Measurements from ENCODE around the gene PLCXD3. TPM values are rescaled to one million over a fixed set of nuclear protein-coding genes. Genes with fewer than 3 reads are reported as not detected.

The PLCXD3 gene
- total RNA-seq, 1 donor from 2014 or later, result 5.6 TPM

- Mint-ChIP-seq H3K27me3 (no peaks in the 10 kb centered on the region), H3K27ac (no peak overlapping the region), H3K9me3 (no peaks in the 10 kb centered on the region), H3K36me3 (no peaks in the 10 kb centered on the region), H3K4me1 (ENCODE audit: unreplicated experiment) (no peaks in the 10 kb centered on the region), H3K4me3 (no peak overlapping the region)
- no peak for DNase-seq (ENCODE audit: extremely low spot score, unreplicated experiment)
- TF ChIP-seq, protein P1, sequence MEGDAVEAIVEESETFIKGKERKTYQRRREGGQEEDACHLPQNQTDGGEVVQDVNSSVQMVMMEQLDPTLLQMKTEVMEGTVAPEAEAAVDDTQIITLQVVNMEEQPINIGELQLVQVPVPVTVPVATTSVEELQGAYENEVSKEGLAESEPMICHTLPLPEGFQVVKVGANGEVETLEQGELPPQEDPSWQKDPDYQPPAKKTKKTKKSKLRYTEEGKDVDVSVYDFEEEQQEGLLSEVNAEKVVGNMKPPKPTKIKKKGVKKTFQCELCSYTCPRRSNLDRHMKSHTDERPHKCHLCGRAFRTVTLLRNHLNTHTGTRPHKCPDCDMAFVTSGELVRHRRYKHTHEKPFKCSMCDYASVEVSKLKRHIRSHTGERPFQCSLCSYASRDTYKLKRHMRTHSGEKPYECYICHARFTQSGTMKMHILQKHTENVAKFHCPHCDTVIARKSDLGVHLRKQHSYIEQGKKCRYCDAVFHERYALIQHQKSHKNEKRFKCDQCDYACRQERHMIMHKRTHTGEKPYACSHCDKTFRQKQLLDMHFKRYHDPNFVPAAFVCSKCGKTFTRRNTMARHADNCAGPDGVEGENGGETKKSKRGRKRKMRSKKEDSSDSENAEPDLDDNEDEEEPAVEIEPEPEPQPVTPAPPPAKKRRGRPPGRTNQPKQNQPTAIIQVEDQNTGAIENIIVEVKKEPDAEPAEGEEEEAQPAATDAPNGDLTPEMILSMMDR (conservative IDR thresholded peaks at IDR 0.05), result no peak
These were observed 229.1 kb downstream of the PLCXD3 start for GRCh38 chr5:41281215-41281810.

DNA sequence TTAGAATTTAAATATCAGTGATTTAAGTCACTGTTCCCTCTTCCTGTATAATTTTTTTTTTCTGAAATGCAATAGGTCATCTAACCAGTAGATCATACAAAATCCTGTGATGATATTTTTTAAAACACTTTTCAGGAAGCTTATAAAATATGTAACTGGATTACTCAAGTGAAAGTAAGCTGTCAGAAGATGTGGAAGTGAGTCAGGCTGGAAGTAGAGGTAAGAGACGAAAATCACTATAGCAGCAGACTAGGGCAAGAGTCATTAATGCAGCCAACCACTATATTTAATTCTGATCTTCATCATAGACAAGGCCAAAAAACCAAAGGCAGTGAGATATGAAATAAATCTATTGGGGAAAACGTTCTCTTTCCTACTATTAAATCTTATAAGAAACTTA lies 231.4 kb downstream of the PLCXD3 start:
- no peak overlapping the region for H3K4me3 Mint-ChIP-seq
- H3K27ac Mint-ChIP-seq, result no peak overlapping the region
- TF ChIP-seq, protein P1 (conservative IDR thresholded peaks at IDR 0.05), result no peak
- no peaks in the 10 kb centered on the region for H3K36me3 Mint-ChIP-seq
- DNase-seq (ENCODE audit: extremely low spot score, unreplicated experiment), result no peak
- H3K27me3 Mint-ChIP-seq, result no peaks in the 10 kb centered on the region
- H3K4me1 Mint-ChIP-seq (ENCODE audit: unreplicated experiment), result no peaks in the 10 kb centered on the region
- H3K9me3 Mint-ChIP-seq, result no peaks in the 10 kb centered on the region

- Mint-ChIP-seq H3K9me3 (no peaks in the 10 kb centered on the region), H3K36me3 (no peaks in the 10 kb centered on the region), H3K27me3 (no peaks in the 10 kb centered on the region), H3K4me3 (no peak overlapping the region), H3K27ac (no peak overlapping the region), H3K4me1 (ENCODE audit: unreplicated experiment) (no peaks in the 10 kb centered on the region)
- DNase-seq (ENCODE audit: extremely low spot score, unreplicated experiment), result no peak
- TF ChIP-seq, protein P1 (conservative IDR thresholded peaks at IDR 0.05), result no peak
These were observed 232.7 kb downstream of the PLCXD3 start for GRCh38 chr5:41277476-41278245.

DNA sequence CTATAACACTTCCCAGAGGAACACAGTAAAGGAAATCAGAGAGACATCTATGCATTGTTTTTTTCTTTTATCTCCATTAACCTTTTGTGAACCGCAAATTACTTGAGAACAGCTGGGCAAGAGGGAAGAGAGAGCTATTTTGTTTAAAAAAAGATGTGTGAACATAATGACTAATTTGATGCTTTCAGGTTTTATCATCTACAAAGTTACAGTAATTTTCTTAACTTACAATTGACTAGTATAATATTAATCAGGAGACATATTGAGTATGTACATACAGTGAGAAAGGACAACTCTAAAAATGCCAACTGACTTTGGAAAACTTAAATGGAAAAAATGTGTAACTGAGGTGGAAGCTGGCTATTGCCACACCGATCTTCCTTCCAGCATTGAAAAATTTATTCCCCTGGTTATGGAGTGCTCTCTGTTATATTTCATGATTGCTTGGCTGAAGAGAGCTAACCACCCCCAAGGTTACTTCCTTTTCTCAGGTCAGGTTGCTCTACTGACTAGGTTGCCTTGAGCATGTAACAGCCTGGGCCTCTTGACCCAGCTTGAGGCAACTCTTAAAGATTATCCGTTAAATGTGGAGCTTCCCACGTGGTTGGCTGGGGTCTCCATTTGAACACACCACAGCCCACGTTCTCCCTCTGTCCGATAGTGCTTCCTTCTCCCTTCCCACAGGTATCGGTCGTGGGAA lies 234.4 kb downstream of the PLCXD3 start:
- no peaks in the 10 kb centered on the region for H3K9me3 Mint-ChIP-seq
- H3K36me3 Mint-ChIP-seq, result no peaks in the 10 kb centered on the region
- TF ChIP-seq, protein P1 (conservative IDR thresholded peaks at IDR 0.05), result no peak
- H3K4me1 Mint-ChIP-seq (ENCODE audit: unreplicated experiment), result no peaks in the 10 kb centered on the region
- H3K27me3 Mint-ChIP-seq, result no peaks in the 10 kb centered on the region
- no peak overlapping the region for H3K27ac Mint-ChIP-seq
- no peak for DNase-seq (ENCODE audit: extremely low spot score, unreplicated experiment)
- no peak overlapping the region for H3K4me3 Mint-ChIP-seq

DNA sequence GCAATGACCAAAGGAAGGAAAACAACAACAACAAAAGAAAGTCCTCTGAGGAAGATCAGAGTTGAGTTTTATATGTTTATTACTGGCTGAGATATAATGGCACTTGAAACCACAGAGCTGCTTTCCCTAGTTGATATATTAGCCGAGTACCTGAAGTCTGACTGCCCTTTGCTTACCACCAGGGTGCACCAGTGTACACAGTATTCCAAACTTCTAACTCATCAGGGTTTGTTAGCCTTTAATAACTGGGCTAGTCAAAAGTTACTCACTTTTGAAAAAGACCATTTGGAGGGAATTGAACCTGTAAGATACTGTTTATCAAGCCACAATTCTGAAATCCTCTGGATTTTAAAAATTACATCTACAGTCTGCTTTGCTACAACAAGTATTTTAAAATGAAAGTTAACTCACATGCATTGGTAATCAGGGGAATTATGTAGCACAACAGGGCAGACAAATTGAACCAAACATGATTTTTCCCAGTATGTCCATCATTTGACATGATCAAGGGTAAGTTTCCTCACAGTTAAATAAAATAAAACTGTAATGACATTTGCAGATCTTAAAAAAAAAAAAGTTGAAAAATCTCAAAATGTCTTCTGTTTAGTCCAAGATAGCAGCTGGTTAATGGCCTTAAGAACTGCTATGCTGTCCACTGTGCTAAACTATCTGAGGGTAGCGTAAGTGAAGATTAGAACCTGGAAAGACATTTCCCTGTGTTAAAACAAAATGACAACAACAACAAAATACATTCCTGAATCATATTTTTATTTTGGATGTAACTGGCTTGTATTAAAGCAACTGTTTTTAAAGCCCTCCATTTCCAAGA lies 239.8 kb downstream of the PLCXD3 start:
- no peaks in the 10 kb centered on the region for H3K9me3 Mint-ChIP-seq
- H3K27me3 Mint-ChIP-seq, result no peaks in the 10 kb centered on the region
- DNase-seq (ENCODE audit: extremely low spot score, unreplicated experiment), result no peak
- TF ChIP-seq, protein P1 (conservative IDR thresholded peaks at IDR 0.05), result peak; percentile 79
- H3K27ac Mint-ChIP-seq, result no peak overlapping the region
- no peak overlapping the region for H3K4me3 Mint-ChIP-seq
- no peaks in the 10 kb centered on the region for H3K36me3 Mint-ChIP-seq
- no peaks in the 10 kb centered on the region for H3K4me1 Mint-ChIP-seq (ENCODE audit: unreplicated experiment)

All from type B pancreatic cell (in vitro differentiated cells).